Activated T-cell treated with anti-CD3 and anti-CD28 coated beads, Interleukin-2, amount 50 U/mL, for 1 hour (primary cell): Measurements from ENCODE around the gene TRERF1.
"Not testable (repeated sequence)": the region's sequence is repeated elsewhere in the genome, so short reads cannot be mapped to it uniquely, and the experiment has no call there.

ENCODE experiments used
- DNase-seq: peaks from one replicate; pipeline ENCODE4 v3.0.0-alpha.2; 2020

The TRERF1 gene

DNA sequence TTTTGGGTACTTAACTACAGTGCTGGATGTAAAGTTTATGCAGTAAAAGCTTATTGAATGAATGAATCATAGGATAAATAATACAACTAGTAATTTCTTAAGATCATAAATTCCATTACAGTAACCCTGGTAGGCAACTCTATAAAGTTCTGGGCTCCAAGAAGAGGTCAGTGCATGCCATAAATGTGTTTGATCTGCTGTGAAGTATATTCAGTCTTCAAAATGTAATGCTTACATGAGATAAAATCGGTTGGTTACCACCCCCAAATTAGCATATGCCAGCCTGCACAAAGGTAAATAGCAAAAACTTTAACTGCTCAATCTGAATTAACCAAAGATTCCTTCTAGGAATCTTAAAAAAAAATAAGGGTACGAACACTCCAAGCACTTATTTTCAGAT is 244.2 kb downstream of the TRERF1 start:
- DNase-seq = not testable (repeated sequence)

DNA sequence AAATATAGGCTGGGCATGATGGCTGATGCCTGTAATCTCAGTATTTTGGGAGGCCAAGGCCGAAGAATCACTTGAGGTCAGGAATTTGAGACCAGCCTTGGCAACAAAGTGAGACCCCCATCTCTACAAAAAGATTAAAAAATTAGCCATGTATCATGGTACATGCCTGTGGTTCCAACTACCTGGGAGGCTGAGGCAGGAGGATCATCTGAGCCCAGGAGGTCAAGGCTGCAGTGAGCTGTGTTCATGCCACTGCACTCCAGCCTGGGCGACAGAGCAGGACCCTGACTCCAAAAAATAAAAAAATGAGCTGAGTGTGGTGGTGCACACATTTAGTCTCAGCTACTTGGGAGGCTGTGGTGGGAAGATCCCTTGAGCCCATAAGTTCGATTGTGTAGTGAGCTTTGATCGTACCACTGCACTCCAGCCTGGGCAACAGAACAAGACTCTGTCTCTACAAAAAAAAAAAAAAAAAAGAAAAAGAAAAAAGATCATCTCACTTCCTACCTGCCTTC is 246.9 kb downstream of the TRERF1 start:
- DNase-seq = no peak

DNA sequence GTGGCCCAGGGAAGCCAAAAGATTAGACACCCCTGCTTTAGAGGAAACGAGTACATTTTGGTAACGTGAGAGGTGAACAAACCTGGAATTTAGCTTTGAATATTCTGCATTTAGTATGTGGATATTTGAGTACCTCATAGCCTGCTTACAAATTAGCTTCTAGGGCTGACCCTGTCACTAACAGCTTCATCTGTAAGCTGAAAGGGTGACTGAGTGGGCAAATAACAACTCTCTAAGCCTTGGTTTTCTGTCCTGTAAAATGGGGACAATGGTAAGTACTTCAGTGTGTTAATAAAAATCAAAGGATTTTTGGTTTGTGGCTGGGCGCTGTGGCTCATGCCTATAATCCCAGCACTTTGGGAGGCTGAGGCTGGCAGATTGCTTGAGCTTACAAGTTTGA is 248.5 kb downstream of the TRERF1 start:
- DNase-seq = no peak

DNA sequence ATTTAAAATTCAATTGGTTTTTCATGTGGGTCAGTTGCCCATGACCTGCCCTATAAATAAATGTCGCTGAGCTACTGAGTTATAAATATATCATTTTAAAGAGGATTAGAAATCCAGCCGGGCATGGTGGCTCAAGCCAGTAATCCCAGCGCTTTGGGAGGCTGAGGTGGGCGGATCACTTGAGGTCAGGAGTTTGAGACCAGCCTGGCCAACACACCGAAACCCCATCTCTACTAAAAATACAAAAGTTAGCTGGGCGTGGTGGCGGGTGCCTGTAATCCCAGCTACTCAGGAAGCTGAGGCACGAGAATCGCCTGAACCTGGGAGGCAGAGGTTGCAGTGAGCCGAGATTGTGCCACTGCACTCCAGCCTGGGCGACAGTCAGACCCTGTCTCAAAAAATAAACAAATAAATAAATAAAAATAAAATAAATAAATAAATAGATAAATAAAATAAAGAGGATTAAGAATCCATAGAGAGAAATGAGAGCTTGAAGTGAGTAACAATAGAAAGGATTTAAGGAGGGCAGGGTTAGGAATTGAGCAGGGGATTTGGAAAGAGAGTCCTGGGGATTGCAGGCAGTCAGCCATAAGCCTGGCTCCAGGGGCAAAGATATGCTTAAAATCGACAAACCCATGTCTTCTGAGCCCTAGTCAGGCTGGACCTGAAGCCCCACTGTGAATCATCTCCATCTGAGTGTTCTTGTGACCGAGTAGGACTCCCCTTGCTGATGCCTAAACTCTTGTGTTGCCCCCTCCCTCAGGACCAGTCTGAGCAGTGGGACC is 249.4 kb downstream of the TRERF1 start:
- not testable (repeated sequence) for DNase-seq

DNA sequence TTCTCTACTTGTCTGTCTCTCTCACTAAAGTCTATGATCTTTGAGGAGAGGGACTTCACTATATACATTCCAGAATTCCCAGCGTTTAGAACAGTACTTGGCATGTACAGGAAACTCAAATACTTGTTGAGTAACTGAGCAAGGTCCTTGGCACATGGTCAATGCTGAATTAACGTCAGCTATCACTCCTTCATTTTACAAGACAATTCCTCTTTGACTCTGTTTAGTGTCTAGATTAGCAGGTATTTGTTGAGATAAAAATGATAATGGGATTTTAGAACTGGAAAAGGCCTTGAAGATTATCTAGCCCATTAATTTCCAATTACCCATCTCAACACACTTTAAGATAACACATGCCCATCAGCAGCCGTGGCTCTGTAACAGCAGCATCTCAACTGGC is 250.3 kb downstream of the TRERF1 start:
- DNase-seq = no peak

DNA sequence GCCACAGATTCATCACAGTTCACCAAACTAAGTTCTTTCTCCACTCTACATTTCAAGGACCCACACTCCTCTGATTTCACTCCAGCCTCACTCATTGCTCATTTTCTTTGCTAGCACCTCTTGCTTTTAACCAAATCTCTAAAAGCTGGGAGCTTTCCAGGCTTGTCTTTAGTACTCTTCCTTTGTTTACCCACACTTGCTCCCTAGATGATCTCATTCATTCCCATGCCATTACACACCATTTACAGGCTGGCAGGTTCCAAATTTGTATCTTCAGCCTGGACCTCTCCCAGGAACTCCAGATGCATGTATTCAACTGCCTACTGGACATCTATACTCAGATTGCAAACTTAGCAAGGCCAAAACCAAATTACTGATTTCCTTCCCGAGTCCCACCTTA is 251.7 kb downstream of the TRERF1 start:
- DNase-seq = no peak

DNA sequence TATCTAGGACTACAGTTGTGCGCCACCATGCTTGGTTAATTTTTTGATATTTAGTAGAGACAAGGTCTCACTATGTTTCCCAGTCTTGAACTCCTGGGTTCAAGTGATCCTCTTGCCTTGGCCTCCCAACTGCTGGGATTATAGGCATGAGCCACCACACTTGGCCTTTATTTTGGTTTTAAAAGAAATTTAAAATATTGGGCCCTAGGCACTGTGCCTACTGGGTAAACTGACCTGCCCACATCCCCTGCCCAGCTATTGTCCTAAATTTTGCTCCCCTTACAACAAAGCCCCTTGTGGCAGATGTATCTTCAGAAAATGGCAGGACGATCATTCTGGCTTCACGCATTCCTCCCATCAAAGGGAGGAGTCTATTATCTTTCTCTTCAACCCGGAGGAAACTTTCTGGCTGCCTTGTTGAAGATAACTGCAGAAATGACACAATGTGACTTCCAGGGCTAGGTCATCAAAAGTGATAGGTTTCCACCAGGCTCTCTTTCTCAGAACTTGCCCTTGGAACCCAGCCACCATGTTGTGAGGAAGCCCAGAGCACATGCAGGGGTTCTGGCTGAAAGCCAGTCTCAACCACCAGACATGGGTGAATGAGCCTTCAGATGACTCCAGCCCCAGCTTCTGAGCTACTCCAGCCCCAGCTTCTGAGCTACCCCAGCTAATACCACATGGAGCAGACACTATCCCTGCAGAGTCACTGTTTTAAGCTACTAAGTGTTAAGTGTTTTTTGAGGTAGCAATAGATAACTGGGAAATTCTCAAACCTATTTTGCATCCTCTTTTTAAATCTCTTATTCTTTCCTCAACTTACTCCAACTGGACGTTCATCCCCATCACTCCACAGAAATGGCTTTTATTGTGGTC is 252.4 kb downstream of the TRERF1 start:
- no peak for DNase-seq

DNA sequence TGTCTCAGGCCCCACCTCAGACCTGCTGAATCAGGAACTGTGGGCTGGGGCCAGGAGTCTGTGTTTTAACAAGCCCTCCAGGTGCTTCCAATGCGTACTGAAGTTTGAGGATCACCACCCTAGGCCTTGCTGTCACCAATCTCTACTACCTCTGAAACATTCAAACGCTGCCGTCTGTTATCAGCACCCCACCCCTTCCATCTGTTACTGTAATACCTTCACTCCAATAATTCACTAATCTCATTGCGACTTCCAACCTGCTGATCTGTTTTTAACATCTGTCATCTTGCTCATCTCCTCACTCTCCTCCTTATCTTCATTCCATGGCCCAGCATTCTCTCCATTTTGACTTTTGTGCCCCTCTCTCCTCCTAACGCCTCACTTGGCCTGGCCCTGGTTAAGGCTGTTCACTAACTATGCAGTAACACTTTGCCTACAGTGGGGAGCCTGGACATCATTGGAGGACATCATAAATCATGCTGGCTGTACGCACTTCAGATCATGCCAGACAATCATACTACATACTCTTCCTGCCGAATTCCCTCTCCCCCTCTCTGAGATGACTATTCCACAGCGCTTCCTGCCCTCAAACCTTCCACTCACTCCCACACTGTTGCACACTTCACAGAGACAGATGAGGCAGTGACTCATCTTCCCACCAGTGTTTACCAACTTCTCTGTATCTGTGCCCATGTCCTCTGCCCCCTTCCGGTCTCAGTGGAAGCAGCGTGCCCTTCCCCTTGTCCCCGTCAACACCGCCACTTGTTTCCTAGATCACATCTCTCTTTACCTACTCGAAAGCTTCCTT is 254.0 kb downstream of the TRERF1 start:
- DNase-seq = no peak

DNA sequence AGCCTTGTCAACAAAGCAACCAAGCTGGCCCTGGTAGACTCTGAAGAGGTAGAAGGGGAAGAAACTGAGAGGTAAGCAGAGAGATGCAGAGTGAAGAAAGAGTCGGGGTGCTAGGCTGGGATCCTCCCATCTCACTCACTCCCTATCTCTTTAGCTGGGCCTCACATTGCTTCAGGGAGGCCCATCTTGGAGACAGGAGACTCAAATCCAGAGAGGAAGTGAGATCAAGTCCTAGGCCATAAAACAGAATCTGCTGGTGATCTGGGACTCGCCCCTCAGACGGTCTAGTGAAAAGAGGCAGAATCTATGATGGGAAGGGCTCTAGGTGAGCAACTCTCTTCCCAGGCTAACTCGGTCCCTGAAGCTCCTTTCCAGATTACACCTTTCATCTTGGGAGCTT is 256.3 kb downstream of the TRERF1 start:
- DNase-seq = no peak

DNA sequence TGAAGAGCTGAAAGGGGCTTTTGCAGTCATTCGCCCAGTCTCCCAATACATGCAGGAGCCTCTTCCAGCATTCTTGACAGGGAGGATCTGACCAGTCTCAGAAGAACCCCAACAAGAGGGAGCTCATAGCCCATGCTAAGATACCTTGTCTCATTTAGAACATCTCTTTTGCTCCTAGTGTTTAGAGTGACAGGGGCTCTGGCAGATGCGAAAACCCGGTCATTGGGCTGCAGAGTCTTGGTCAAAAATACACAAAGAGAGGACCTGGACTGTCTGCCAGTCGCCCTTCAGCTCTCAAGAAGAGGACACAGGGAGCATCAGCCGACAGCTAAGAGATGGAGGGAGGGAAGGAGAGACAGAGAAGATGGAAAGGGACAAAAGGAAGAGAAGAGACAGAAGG is 257.7 kb downstream of the TRERF1 start:
- no peak for DNase-seq

DNA sequence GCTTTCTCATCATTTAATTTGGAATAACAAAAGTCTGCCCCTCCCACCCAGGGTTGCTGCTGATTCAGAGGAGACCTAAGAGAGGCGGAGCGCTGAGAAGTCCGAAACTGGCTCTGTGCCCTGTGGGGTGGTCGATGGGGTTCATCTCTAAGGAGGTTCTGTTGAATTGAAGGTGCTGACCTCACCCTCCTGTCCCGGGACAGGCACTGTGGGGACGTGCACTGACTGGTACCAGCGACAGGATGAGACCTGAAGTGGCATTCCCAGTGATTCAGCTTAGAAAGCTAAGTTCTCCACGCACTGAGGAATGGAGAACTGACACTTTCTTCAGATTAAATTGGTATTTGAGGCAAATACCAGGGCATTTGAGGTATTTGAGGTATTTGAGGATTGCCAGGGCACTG is 258.2 kb downstream of the TRERF1 start:
- DNase-seq = no peak

DNA sequence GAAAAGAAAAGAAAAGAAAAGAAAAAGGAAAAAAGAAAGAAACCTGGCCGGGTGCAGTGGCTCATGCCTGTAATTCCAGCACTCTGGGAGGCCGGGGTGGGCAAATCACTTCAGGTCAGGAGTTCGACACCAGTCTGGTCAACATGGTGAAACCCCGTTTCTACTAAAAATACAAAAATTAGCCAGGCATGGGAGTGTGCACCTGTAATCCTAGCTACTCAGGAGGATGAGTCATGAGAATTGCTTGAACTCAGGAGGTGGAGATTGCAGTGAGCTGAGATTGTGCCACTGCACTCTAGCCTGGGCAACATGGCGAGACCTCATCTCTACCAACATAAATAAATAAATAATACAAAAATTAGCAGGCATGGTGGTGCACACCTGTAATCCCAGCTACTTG is 259.3 kb downstream of the TRERF1 start:
- not testable (repeated sequence) for DNase-seq

DNA sequence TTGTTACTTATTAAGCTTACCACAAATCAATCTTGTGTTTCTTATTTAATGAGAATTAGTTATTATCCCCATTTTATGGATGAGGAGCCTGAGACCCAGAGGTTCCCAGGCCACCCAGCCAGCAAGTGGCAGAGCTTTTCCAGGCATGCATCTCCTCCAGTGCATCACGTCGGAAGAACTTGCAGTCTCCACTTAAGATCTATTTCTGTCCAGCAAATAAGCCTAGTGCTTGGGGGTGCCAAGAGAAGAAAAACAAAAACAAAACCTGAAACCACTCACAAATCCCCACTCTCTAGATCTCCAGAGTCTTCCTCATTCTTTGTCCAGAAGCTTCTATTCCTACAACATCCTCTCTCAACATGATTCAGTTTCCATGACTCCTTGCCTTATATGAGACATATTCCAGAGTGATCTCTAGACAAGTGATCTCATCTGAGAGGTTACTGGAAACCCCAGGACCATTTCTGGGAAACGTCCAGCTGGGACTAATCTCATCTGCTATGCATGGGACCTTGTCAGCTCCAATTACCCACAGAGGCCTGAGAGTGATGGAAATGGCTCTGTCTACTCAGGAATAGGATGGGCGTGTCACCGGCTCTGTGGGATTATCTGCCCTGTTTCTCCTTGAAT is 261.1 kb downstream of the TRERF1 start:
- no peak for DNase-seq

DNA sequence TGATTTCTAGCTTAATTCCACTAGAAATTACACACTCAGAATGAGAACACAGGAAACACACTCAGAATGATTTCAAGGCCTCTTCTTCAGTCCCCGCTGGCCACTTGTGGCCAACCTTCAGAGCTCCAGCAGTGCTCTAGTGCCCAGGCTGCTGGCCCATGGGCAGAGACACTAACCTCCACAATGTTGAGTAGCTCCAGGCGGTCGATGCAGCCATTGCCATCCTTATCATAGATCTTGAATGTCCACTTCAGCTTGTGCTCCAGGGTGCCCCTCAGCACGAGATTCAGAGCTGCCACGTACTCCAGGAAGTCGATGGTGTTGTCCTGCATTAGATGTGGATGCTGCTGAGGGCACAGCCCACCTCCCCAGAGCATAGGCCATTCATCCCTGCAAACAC is 263.3 kb downstream of the TRERF1 start:
- DNase-seq = no peak

DNA sequence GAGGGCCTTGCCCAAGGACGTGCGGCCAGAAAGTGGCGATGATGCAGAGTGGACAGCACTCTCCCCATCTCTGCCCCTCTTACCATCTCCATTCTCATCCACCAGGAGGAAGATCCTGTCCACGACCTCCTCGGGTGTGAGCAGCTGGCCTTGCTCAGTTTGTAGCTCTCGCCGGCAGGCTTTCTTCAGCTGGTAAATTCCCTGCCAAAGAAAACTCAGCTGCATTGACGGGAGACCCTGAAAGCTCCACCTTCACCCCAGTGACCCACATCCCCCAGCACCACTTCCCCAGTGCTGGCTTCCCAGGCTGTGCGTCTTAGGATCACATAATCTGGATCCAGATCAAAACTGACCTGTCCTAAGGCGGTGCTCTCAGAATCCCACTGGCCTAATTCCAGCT is 266.1 kb downstream of the TRERF1 start:
- no peak for DNase-seq

DNA sequence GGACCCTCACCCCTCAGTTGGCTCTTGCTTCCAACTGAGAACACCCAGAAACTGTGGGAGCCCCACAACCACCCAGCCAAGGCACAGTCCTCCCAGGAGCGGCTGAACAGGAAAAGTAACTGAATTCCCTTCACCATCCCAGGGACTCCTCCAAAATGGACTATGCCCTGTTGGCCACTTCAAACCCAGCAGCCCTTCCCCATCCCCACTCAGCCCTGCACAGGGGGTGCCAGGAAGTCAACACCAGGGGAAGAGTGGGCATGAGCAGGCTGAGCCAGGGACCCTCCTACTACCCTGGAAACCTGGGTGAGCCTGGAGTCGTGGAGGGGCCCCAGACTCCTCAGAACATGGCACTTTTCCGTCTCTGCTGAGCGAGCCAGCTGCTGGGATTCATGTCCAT is 267.3 kb downstream of the TRERF1 start:
- no peak for DNase-seq

DNA sequence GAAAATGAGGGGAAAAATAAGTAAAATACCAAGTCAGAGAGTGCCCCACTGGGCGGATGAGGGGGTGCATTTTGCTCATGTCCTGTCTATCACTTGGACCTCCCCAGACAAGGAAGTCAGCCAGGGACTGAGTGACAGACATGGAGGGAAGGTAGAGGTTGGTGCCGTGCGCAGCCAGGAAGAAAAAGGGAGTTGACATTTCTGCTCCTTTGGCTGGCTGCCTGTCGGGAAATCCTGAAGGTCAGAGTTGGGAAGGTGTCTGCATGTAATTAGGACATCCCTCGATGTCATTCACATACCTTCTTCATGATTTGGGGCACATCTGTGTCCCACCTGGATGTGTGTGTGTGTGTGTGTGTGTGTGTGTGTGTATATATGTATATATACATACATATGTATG is 269.6 kb downstream of the TRERF1 start:
- DNase-seq = no peak

DNA sequence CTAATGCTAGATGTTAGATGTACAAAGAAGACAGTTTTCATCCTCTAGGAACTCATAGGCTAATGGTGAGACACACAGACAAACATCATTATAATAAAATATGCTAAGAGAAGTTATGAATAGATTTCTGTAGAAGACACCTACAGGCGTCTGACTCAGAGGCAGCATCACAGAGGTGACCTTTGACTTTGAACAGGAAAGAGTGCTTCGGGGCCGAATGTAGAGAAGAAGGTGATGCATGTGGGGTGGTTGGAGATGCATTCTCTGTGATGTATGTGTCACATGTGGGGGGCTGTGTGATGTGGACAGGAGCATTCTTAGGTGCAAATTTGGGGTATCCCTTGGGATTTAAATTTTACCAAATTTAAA is 271.8 kb downstream of the TRERF1 start:
- DNase-seq = no peak

DNA sequence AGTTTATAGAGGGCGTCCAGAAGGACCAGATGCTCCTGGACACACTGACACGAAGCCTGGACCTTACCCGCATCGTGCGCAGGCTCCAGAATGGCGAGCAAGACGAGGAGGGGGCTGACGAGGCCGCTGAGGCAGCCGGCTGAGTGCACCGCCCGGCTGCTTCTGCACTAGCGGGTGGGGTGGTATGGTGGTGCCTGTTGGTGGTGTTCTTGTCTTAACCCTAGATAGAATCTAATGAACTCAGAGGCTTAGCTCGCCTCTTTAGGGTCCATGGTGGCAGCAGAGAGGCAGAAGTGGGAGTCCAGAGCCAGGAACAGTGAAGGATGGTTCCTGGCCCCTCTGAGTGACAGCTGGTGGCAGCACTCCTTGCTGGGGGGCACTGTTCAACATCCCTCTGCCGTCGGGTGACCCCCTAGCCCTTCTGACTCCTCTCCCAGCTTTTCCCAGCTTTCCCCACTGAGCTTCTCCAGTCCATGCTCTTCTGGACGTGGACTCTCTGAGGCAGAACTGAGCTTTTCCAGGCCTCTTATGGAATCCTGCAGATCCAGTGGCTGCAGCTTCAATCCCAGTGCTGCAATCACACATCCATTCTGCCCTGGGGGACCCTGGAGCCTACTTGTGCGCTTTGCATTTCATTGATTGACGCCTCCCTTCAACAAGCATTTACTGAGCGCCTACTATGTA is 272.3 kb downstream of the TRERF1 start:
- DNase-seq = no peak

DNA sequence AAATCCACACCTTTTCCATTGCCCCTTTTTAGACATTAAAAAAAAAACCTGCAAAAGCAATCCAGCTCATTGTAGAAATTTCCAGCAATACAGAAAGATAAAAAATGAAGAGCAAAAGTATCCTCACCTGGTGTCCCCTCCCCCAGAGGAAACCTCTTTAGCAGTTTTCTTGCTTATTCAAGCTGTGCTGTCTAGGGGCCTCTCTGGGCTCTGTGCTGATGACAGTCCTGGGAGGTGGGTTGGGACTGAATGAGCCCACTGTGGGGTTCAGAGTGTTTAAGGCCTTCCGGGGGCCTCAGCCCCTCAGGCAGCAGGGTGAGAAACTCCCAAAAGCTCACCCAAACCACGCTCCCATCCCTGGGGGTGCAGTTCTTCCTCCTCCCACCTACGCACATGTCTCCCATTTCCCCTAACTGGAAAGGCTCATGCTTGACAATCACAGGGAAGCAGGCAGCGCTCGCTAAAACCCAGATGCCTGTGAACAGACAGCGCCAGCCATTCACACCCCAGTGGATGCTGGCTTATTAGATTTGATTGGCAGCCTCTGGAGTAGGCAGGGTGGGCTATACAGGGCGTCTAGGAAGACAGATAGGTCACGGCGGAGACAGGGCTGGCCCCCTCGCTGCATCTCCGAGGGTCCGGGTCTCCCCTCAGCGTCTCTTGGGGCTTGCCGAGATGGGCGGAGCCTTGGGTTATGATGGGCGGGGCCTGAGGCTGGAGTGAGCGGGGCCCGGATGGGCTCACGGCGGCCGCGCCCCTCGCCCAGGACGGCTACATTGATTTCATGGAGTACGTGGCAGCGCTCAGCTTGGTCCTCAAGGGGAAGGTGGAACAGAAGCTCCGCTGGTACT is 274.0 kb downstream of the TRERF1 start:
- peak; percentile 29 for DNase-seq

DNA sequence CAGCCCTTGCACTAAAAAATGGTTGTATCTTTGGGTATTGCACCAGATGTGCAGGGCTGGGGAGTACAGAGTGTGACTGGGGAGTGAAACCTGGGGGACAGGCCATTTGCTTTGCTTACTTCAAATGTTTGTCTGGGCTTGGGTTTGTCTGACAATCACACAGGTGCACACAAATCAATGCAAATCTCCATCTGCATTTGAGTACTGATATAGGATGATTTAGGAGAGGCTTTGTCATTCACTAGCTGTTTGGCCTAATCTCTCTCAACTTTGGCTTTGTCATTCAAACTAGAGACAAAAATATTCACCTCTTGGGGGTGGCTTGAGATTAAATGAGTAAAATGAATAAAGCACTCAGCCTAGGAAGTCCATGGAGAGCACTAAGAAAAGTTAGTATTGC is 274.7 kb downstream of the TRERF1 start:
- DNase-seq = no peak
